Keratinocyte (primary cell): ENCODE results near the gene FNDC11. TPM values are rescaled to one million over a fixed set of nuclear protein-coding genes. Genes with fewer than 3 reads are reported as not detected.

Source experiments
- DNase-seq: peaks from one replicate; pipeline ENCODE4 v3.0.0-alpha.2; 2011; ENCODE audit warnings: low read depth, missing footprints, low spot score
- FAIRE-seq: peaks from 2 replicates; lab custom pipeline; 2011; peaks lifted over from hg19 to GRCh38; lab: Jason Lieb, UNC
- H2AFZ ChIP-seq: 2 replicates; pipeline ENCODE4 v1.6.0; 2012; ENCODE audit warnings: low read length, control low read depth, inconsistent platforms; ENCODE audit not compliant: control insufficient read depth
- H3K27ac ChIP-seq: 2 replicates; pipeline ENCODE4 v1.5.1; 2011; ENCODE audit warnings: low read length; ENCODE audit not compliant: control insufficient read depth, insufficient read depth
- H3K27me3 ChIP-seq: 3 replicates; pipeline ENCODE4 v1.6.0; 2011; ENCODE audit warnings: low read length; ENCODE audit not compliant: control insufficient read depth, insufficient read depth; ENCODE audit errors: extremely low read depth
- H3K36me3 ChIP-seq, 2 experiments: 2 replicates in 1 of 2; 3 replicates in 1 of 2; pipeline ENCODE4 v1.5.1; 2011; ENCODE audit warnings: low read length in 2 of 2, mild to moderate bottlenecking in 1 of 2; ENCODE audit not compliant: control insufficient read depth in 2 of 2, insufficient read depth in 2 of 2; ENCODE audit errors: extremely low read depth in 1 of 2
- H3K4me1 ChIP-seq: 3 replicates; pipeline ENCODE4 v1.5.1; 2011; ENCODE audit warnings: low read length; ENCODE audit not compliant: control insufficient read depth, insufficient read depth; ENCODE audit errors: extremely low read depth
- H3K4me2 ChIP-seq: 3 replicates; pipeline ENCODE4 v1.6.0; 2011; ENCODE audit warnings: low read depth, low read length; ENCODE audit not compliant: control insufficient read depth, insufficient read depth; ENCODE audit errors: extremely low read depth
- H3K4me3 ChIP-seq, 3 experiments: fragments of 200-600 bp in 1 of 3; sonication (generic) in 1 of 3; 2 replicates in 2 of 3; 3 replicates in 1 of 3; pipeline ENCODE4 v1.5.1; 2011 to 2016; ENCODE audit warnings: low read length in 3 of 3, mild to moderate bottlenecking in 3 of 3, control low read depth in 2 of 3, inconsistent platforms in 1 of 3, low read depth in 1 of 3, mixed read lengths in 1 of 3, mixed run types in 1 of 3, moderate library complexity in 1 of 3; ENCODE audit not compliant: control insufficient read depth in 2 of 3, insufficient read depth in 2 of 3; ENCODE audit errors: extremely low read depth in 1 of 3
- H3K79me2 ChIP-seq: 2 replicates; pipeline ENCODE4 v1.6.0; 2012; ENCODE audit warnings: low read length; ENCODE audit not compliant: control insufficient read depth, insufficient read depth
- H3K9ac ChIP-seq: 3 replicates; pipeline ENCODE4 v1.6.0; 2011; ENCODE audit warnings: low read length; ENCODE audit not compliant: control insufficient read depth, insufficient read depth; ENCODE audit errors: extremely low read depth
- H3K9me1 ChIP-seq: 3 replicates; pipeline ENCODE4 v1.6.0; 2011; ENCODE audit warnings: low read length; ENCODE audit not compliant: control insufficient read depth, insufficient read depth; ENCODE audit errors: extremely low read depth
- H3K9me3 ChIP-seq: 2 replicates; pipeline ENCODE4 v1.5.1; 2012; ENCODE audit warnings: low read depth, low read length; ENCODE audit not compliant: control insufficient read depth
- H4K20me1 ChIP-seq: 3 replicates; pipeline ENCODE4 v1.6.0; 2011; ENCODE audit warnings: low read length; ENCODE audit not compliant: control insufficient read depth, insufficient read depth; ENCODE audit errors: extremely low read depth
- EZH2 ChIP-seq: IDR thresholded peaks from one replicate; pipeline ENCODE4 v1.6.1; 2012; ENCODE audit warnings: inconsistent platforms, mild to moderate bottlenecking, low read length, moderate library complexity
- dilution Hi-C: fragments of 300-500 bp; cut with MboI; formaldehyde crosslinking; loops from one replicate; pipeline ENCODE4 v1.7.0; 2020; ENCODE audit warnings: low sequenced_read_pairs; ENCODE audit not compliant: extremely low pct_ligation_motif_present
- polyA plus RNA-seq, 5 experiments: library from polyadenylated mRNA; depleted of rRNA in 3 of 5; stranded (reverse) in 3 of 5; stranded (forward) in 1 of 5; unstranded in 1 of 5; fragments of >200 nt; gene quantifications; 1 replicate in 1 of 5; 2 replicates in 3 of 5; 3 replicates in 1 of 5; pipeline versions ENCODE4 v1.2.1 to v1.2.3, GENCODE V29; 2011 to 2012; ENCODE audit warnings: missing spikeins in 2 of 5, low read depth in 1 of 5, low replicate concordance in 1 of 5
- TF ChIP-seq, protein P1 (sequence below), 3 experiments: IDR thresholded peaks in 1 of 3; conservative IDR thresholded peaks in 1 of 3; optimal IDR thresholded peaks in 1 of 3; 2 replicates in 2 of 3; 3 replicates in 1 of 3; pipeline versions ENCODE3 to v1.5.1; 2011; ENCODE audit warnings: low read length in 3 of 3, mild to moderate bottlenecking in 3 of 3, moderate library complexity in 2 of 3, control low read depth in 1 of 3, inconsistent platforms in 1 of 3; ENCODE audit not compliant: insufficient read depth in 2 of 3; ENCODE audit errors: extremely low read depth in 1 of 3

The FNDC11 gene
- polyA plus RNA-seq, 1 donor (not counting 4 experiments of a cell fraction or from before 2014, with no cell fraction given): 0.55 TPM

- peak overlapping the region; percentile 79 for H3K4me2 ChIP-seq
- FAIRE-seq (peak; percentile 72), DNase-seq (peak; percentile 90)
- H3K79me2 ChIP-seq: no peaks in the 10 kb centered on the region
- H2AFZ ChIP-seq: peak overlapping the region; percentile 76
- TF ChIP-seq, protein P1, sequence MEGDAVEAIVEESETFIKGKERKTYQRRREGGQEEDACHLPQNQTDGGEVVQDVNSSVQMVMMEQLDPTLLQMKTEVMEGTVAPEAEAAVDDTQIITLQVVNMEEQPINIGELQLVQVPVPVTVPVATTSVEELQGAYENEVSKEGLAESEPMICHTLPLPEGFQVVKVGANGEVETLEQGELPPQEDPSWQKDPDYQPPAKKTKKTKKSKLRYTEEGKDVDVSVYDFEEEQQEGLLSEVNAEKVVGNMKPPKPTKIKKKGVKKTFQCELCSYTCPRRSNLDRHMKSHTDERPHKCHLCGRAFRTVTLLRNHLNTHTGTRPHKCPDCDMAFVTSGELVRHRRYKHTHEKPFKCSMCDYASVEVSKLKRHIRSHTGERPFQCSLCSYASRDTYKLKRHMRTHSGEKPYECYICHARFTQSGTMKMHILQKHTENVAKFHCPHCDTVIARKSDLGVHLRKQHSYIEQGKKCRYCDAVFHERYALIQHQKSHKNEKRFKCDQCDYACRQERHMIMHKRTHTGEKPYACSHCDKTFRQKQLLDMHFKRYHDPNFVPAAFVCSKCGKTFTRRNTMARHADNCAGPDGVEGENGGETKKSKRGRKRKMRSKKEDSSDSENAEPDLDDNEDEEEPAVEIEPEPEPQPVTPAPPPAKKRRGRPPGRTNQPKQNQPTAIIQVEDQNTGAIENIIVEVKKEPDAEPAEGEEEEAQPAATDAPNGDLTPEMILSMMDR (optimal IDR thresholded peaks at IDR 0.05 in 1 of 3, IDR thresholded peaks at IDR 0.05 in 1 of 3, conservative IDR thresholded peaks at IDR 0.05 in 1 of 3; ENCODE audit: extremely low read depth in 1 of 3, insufficient read depth in 2 of 3, low read length in 3 of 3): no peak
- TF ChIP-seq EZH2: no peak
- H3K27me3 ChIP-seq: no peaks in the 10 kb centered on the region
- H4K20me1 ChIP-seq: no peaks in the 10 kb centered on the region
- no peaks in the 10 kb centered on the region for H3K9me3 ChIP-seq
- dilution Hi-C loops: no loop called here
- H3K9ac ChIP-seq: peak overlapping the region; percentile 71
- peak overlapping the region; percentile 64 to 81 (median 71) for H3K4me3 ChIP-seq
- peak overlapping the region; percentile 51 for H3K27ac ChIP-seq
- no peaks in the 10 kb centered on the region for H3K9me1 ChIP-seq
- H3K4me1 ChIP-seq: peaks cover 16% of the 10 kb centered on the region
- peaks cover 0 to 4% of the 10 kb centered on the region in 2 experiments for H3K36me3 ChIP-seq
Observed at GRCh38 chr20:63553251-63553932, 567 bp upstream of the FNDC11 start.

DNA sequence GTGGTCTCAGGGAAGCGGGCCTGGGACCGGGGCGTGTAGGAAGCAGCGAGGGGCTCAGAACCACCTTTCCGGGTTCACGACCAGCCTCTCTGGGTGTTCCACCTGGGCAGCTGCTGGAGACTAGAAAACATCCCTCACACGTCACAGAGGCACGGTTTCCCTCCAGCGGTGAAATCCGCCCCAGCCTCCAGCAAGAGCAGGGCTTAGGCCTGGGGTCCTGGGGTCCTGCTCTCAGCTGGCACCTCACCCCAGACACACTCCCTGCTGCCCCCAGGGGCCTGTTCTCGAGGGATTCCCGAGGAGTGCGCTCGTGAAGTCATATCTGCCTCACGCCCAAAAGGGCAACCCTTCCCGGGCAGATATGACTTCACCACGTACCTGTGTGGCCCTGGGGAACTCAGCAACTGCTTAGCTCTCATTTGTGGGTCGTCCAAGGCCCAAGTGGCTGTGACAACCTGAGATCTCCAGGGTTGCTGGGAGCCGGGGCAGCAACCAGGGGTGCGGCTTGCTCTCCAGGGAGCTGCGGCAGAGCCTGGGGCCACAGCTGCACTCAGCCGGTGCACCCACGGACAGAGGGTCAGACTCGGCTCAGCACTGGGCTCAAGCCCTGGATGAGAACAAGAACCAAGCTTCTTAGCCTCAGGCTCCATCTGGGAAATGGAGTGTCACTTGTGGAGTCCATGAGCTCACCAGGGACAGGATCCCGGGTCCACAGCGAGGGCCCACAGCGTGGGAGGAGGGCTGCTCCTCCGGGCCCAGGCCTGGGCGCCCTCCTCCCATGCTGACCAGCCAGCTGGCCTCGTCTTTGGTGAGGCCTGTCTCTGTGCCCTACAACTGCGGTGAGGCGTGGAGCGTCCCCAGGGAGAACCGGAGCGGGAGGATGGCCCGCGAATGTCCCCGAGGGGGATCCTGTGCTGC, 661 bp downstream of the FNDC11 start:
- no peak overlapping the region for H3K27ac ChIP-seq
- FAIRE-seq: no peak
- no peak for TF ChIP-seq EZH2
- TF ChIP-seq, protein P1 (optimal IDR thresholded peaks at IDR 0.05 in 1 of 3, IDR thresholded peaks at IDR 0.05 in 1 of 3, conservative IDR thresholded peaks at IDR 0.05 in 1 of 3; ENCODE audit: extremely low read depth in 1 of 3, insufficient read depth in 2 of 3, low read length in 3 of 3): no peak

More for the DNA sequence above, 661 bp downstream of the FNDC11 start:
- Histone ChIP-seq H3K4me3 (peak overlapping the region; percentile 64 to 81 (median 71)), H3K9ac (no peak overlapping the region), H3K9me3 (no peaks in the 10 kb centered on the region), H3K27me3 (no peaks in the 10 kb centered on the region), H3K36me3 (peaks cover 2 to 6% of the 10 kb centered on the region in 2 experiments), H3K4me1 (peaks cover 16% of the 10 kb centered on the region), H3K4me2 (peak overlapping the region; percentile 79), H3K9me1 (no peaks in the 10 kb centered on the region), H2AFZ (no peak overlapping the region), H4K20me1 (no peaks in the 10 kb centered on the region), H3K79me2 (no peaks in the 10 kb centered on the region)
- dilution Hi-C loops: no loop called here
- DNase-seq: no peak
